Stimulated activated naive B cell treated with anti-CD40 and anti-IgM and Interleukin-4, amounts not matched to agents 10 μg/mL and 1 μg/mL and 100 μg/mL, for 72 hours (primary cell): Measurements from ENCODE around the gene CEP89.
A peak's percentile ranks its signal among the peaks of the same experiment; 100 is the strongest.
"Not testable (repeated sequence)": the region's sequence is repeated elsewhere in the genome, so short reads cannot be mapped to it uniquely, and the experiment has no call there.

Experiments
- ATAC-seq, 2 donors: fragments of 150-1000 bp; cut with Tn5 transposase; replicated peaks; 2 replicates each; pipeline ENCODE4 v1.10.0; 2021; ENCODE audit warnings: moderate library complexity in 1 of 2
- DNase-seq: peaks from one replicate; pipeline ENCODE4 v3.0.0; 2021
- H3K27ac Mint-ChIP-seq: one replicate; pipeline ENCODE4 v1.8.0; 2022; ENCODE audit warnings: mild to moderate bottlenecking, mixed read lengths
- H3K27me3 Mint-ChIP-seq, 2 donors: one replicate each; pipeline ENCODE4 v1.8.0; 2022; ENCODE audit warnings: mixed read lengths in 2 of 2
- H3K36me3 Mint-ChIP-seq, 2 donors: one replicate each; pipeline ENCODE4 v1.8.0; 2022; ENCODE audit warnings: mixed read lengths in 2 of 2, mild to moderate bottlenecking in 1 of 2
- H3K4me1 Mint-ChIP-seq, 2 donors: one replicate each; pipeline ENCODE4 v1.8.0; 2022; ENCODE audit warnings: mixed read lengths in 2 of 2, mild to moderate bottlenecking in 1 of 2
- H3K4me3 Mint-ChIP-seq, 2 donors: one replicate each; pipeline ENCODE4 v1.8.0; 2022; ENCODE audit warnings: mild to moderate bottlenecking in 2 of 2, mixed read lengths in 2 of 2, moderate library complexity in 1 of 2
- H3K9me3 Mint-ChIP-seq, 2 donors: one replicate each; pipeline ENCODE4 v1.8.0; 2022; ENCODE audit warnings: mixed read lengths in 2 of 2, mild to moderate bottlenecking in 1 of 2

CEP89 gene

GRCh38 chr19:32895384-32895783 is 76.4 kb downstream of the CEP89 start:
- DNase-seq (no peak), ATAC-seq (peak; percentile 88 to 99)
- no peak overlapping the region for H3K4me3 Mint-ChIP-seq
- H3K4me1 Mint-ChIP-seq = peaks cover 7 to 21% of the 10 kb centered on the region in 2 donors
- peaks cover 63 to 77% of the 10 kb centered on the region in 2 donors for H3K36me3 Mint-ChIP-seq
- peaks cover 17 to 20% of the 10 kb centered on the region in 2 donors for H3K9me3 Mint-ChIP-seq
- H3K27ac Mint-ChIP-seq = no peak overlapping the region
- H3K27me3 Mint-ChIP-seq = no peaks in the 10 kb centered on the region

- Mint-ChIP-seq H3K27ac (no peak overlapping the region), H3K9me3 (peaks cover 17 to 20% of the 10 kb centered on the region in 2 donors), H3K36me3 (peaks cover 57 to 71% of the 10 kb centered on the region in 2 donors), H3K27me3 (no peaks in the 10 kb centered on the region), H3K4me1 (peaks cover 5 to 13% of the 10 kb centered on the region in 2 donors), H3K4me3 (no peak overlapping the region)
- DNase-seq (no peak), ATAC-seq (no peak)
Observed at GRCh38 chr19:32891609-32892008, 80.1 kb downstream of the CEP89 start.

DNA sequence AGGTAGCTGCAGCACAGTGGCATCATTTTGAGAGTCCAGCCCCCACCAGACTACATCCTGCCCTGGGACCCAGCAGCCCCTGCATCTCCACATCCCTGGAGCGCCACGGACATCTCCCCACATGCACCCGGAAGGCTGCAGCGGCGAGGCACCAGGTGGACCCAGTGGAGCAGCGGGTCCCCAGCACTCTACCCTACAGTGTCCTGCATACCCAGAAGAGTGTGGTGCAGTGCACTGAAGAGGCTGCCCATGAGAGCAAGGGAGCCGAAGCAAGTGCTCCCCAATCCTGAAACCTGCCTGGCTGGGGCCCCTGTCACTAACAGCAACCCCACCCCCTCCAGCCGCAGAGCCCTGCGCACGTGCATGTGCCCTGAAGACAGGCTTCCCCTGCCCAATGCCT is 80.9 kb downstream of the CEP89 start:
- no peak for DNase-seq
- Mint-ChIP-seq H3K9me3 (peaks cover 17 to 19% of the 10 kb centered on the region in 2 donors), H3K36me3 (peaks cover 58 to 72% of the 10 kb centered on the region in 2 donors), H3K4me1 (peaks cover 4 to 10% of the 10 kb centered on the region in 2 donors), H3K27me3 (no peaks in the 10 kb centered on the region), H3K27ac (no peak overlapping the region), H3K4me3 (no peak overlapping the region)
- no peak for ATAC-seq

DNA sequence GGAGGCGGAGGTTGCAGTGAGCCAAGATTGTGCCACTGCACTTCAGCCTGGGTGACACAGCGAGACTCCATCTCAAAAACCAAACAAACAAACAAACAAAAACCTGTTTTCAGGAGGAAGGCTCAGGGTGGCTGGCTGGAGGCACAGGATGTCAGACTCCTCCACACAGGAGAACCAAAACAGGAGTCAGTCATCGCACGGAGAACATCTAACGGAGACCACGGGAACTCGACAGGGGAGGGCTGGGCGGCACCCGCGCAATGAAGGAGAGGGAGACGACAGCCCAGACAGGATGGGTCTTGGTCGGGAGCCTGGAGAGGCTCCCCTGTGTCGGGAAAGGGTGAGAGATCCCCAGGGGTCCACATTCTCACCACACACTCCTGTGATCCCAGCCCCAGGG is 81.4 kb downstream of the CEP89 start:
- peaks cover 58 to 68% of the 10 kb centered on the region in 2 donors for H3K36me3 Mint-ChIP-seq
- no peak overlapping the region for H3K27ac Mint-ChIP-seq
- no peak for DNase-seq
- H3K27me3 Mint-ChIP-seq = no peaks in the 10 kb centered on the region
- H3K9me3 Mint-ChIP-seq = peaks cover 17 to 19% of the 10 kb centered on the region in 2 donors
- no peak for ATAC-seq
- H3K4me3 Mint-ChIP-seq = no peak overlapping the region
- peaks cover 4 to 5% of the 10 kb centered on the region in 2 donors for H3K4me1 Mint-ChIP-seq

GRCh38 chr19:32889137-32889934 is 82.4 kb downstream of the CEP89 start:
- ATAC-seq (no peak), DNase-seq (no peak)
- Mint-ChIP-seq H3K4me1 (no peaks in the 10 kb centered on the region), H3K4me3 (no peak overlapping the region), H3K27ac (no peak overlapping the region), H3K27me3 (no peaks in the 10 kb centered on the region), H3K36me3 (peaks cover 50 to 63% of the 10 kb centered on the region in 2 donors), H3K9me3 (peaks cover 14 to 20% of the 10 kb centered on the region in 2 donors)

DNA sequence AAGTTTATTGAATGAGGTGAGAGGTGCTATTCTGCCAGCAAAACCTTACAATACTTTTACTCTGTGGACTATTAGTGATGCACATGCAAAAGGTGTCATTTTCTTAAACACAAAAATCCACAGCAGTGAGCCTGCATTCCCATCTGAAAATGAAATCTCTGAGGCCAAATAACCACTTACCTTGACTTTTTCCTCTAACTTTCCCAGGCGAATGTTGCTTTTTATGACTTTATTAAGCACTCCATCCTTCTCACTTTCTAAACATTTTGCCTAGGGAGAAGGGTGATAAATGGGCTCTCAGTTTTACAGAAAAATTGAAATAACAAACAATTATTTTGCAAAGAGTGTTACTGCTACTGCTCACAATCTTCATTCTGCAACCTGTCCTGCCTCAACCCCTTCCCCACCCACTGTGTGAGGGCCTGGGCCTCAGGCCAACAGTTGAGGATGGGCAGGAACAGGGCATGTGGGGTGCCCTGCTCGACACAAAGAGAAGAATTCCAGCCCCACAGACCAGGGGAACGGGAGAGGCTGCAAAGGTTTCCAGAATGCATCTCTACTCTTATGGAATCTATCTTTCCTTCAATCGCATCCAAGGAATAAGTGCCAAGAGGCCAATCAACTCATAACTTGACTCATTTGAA is 84.1 kb downstream of the CEP89 start:
- DNase-seq = no peak
- H3K36me3 Mint-ChIP-seq = peaks cover 37 to 52% of the 10 kb centered on the region in 2 donors
- ATAC-seq = no peak
- H3K27ac Mint-ChIP-seq = no peak overlapping the region
- H3K27me3 Mint-ChIP-seq = no peaks in the 10 kb centered on the region
- peaks cover 8 to 11% of the 10 kb centered on the region in 2 donors for H3K9me3 Mint-ChIP-seq
- H3K4me3 Mint-ChIP-seq = no peak overlapping the region
- no peaks in the 10 kb centered on the region for H3K4me1 Mint-ChIP-seq

GRCh38 chr19:32886241-32886640 is 85.5 kb downstream of the CEP89 start:
- H3K27ac Mint-ChIP-seq = no peak overlapping the region

GRCh38 chr19:32885255-32885654 is 86.5 kb downstream of the CEP89 start:
- not testable (repeated sequence) for H3K4me1 Mint-ChIP-seq, H3K27ac Mint-ChIP-seq, DNase-seq, H3K9me3 Mint-ChIP-seq, H3K27me3 Mint-ChIP-seq, H3K4me3 Mint-ChIP-seq, ATAC-seq
- H3K36me3 Mint-ChIP-seq = peaks cover 18 to 33% of the 10 kb centered on the region in 2 donors

More at GRCh38 chr19:32886241-32886640, 85.5 kb downstream of the CEP89 start:
- ATAC-seq (no peak), DNase-seq (no peak)
- Mint-ChIP-seq H3K4me1 (no peaks in the 10 kb centered on the region), H3K27me3 (no peaks in the 10 kb centered on the region), H3K4me3 (no peak overlapping the region), H3K36me3 (peaks cover 26 to 39% of the 10 kb centered on the region in 2 donors), H3K9me3 (peaks cover 2 to 5% of the 10 kb centered on the region in 2 donors)

DNA sequence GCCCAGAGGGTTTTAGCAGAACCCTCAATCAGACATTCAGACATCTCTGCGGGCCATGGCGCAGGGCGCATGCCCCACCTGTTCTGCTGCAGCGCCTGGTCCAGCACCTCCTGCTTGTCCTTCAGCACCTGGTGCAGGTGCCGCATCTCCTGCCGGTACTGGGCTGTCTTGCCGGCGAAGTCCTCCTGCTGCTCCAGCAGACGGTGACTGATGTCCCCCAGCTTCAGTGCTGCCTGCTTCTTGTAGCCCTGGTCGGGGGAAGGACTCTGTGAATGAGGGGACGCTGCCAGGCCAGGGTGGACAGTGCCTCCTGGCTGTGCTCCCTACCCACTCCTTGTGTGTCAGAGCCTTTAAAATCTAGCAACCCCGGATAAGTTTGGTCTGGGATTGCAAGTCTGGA is 90.0 kb downstream of the CEP89 start:
- H3K36me3 Mint-ChIP-seq = peaks cover 17 to 47% of the 10 kb centered on the region in 2 donors
- H3K4me3 Mint-ChIP-seq = no peak overlapping the region
- peaks cover 0 to 1% of the 10 kb centered on the region in 2 donors for H3K9me3 Mint-ChIP-seq
- no peaks in the 10 kb centered on the region for H3K4me1 Mint-ChIP-seq
- H3K27me3 Mint-ChIP-seq = no peaks in the 10 kb centered on the region
- ATAC-seq = no peak
- no peak for DNase-seq
- no peak overlapping the region for H3K27ac Mint-ChIP-seq

DNA sequence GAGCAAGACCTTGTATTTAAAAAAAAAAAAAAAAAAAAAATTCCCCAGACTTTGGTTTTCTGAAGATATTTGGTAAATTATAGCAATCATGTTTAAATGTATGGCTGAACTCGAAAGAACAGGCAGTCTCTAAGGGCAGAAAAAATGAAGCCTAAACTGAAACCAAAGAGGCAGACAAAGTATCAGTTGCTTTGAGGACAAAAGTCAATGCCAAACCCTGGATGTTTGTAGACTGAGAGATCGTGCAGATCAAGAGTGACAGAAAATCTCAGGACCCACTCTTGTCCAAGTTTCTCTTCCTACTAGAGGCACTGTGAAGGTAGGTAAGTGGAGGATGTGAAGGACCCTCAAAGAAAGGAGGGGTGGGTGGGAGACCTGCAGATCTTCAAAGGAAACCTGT is 91.1 kb downstream of the CEP89 start:
- ATAC-seq (no peak), DNase-seq (no peak)
- Mint-ChIP-seq H3K36me3 (peaks cover 12 to 44% of the 10 kb centered on the region in 2 donors), H3K4me1 (no peaks in the 10 kb centered on the region), H3K4me3 (no peak overlapping the region), H3K27me3 (no peaks in the 10 kb centered on the region), H3K9me3 (peaks cover 0 to 1% of the 10 kb centered on the region in 2 donors), H3K27ac (no peak overlapping the region)

DNA sequence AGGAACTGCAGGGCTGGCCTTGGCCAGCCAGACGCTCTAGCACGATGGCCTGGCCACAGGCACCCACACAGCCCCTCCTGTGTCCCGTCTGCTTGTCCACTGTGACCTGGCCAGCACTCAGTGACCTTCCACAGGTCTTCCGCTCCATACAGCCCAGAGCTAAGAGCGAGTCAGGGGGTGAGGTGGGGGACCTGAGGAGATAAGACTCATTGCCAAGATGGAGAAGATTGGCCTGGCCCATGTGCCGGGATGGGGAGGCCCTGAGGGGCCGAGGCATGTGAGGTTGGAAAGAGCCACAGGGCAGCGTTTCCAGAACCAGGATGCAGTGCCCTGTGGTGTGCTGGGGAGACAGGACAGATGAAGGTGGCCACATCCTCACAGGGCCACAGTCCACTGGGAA is 92.0 kb downstream of the CEP89 start:
- Mint-ChIP-seq H3K27me3 (no peaks in the 10 kb centered on the region), H3K27ac (peak overlapping the region; percentile 1), H3K4me1 (no peaks in the 10 kb centered on the region), H3K9me3 (no peaks in the 10 kb centered on the region), H3K36me3 (peaks cover 12 to 40% of the 10 kb centered on the region in 2 donors), H3K4me3 (no peak overlapping the region)
- no peak for ATAC-seq
- no peak for DNase-seq

DNA sequence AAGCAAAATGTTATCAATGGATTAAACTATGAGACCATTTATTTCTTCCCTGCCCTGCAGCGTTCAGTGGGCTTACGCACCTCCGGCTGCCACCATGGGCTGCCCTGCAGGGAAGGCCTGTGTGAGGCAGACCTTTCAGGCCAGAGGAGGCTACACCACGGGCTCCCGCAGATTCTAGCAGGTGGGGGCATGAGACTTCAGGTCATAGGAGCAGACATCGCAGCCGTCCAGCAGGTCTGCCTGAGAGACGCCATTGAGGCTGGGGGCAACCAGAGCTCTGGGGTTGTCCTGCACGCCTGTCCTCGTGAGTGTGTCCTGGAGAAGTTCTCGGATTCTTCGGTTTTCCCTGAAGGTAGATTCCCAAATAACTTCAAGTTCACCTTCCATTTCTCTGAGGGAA is 92.8 kb downstream of the CEP89 start:
- Mint-ChIP-seq H3K4me3 (no peak overlapping the region), H3K27ac (no peak overlapping the region), H3K27me3 (no peaks in the 10 kb centered on the region), H3K9me3 (no peaks in the 10 kb centered on the region), H3K36me3 (peaks cover 12 to 37% of the 10 kb centered on the region in 2 donors), H3K4me1 (no peaks in the 10 kb centered on the region)
- DNase-seq (no peak), ATAC-seq (no peak)

GRCh38 chr19:32877977-32878745 is 93.6 kb downstream of the CEP89 start:
- ATAC-seq (no peak), DNase-seq (no peak)
- Mint-ChIP-seq H3K36me3 (peaks cover 9 to 34% of the 10 kb centered on the region in 2 donors), H3K4me3 (no peak overlapping the region), H3K27me3 (no peaks in the 10 kb centered on the region), H3K27ac (no peak overlapping the region), H3K9me3 (no peaks in the 10 kb centered on the region), H3K4me1 (no peaks in the 10 kb centered on the region)

GRCh38 chr19:32877323-32877912 is 94.3 kb downstream of the CEP89 start:
- no peaks in the 10 kb centered on the region for H3K4me1 Mint-ChIP-seq
- no peak overlapping the region for H3K4me3 Mint-ChIP-seq
- DNase-seq = no peak
- H3K9me3 Mint-ChIP-seq = no peaks in the 10 kb centered on the region
- peaks cover 9 to 34% of the 10 kb centered on the region in 2 donors for H3K36me3 Mint-ChIP-seq
- H3K27me3 Mint-ChIP-seq = no peaks in the 10 kb centered on the region
- ATAC-seq = no peak
- no peak overlapping the region for H3K27ac Mint-ChIP-seq
